B cell (primary cell): ENCODE results near the gene ZBTB17. TPM values are rescaled to one million over a fixed set of nuclear protein-coding genes. Genes with fewer than 3 reads are reported as not detected.

ENCODE experiments used
- ATAC-seq: fragments of 200-7000 bp; cut with Tn5 transposase; one replicate; pipeline ENCODE4 v1.10.0; 2021; ENCODE audit warnings: low read depth, mild to moderate bottlenecking, moderate number of reproducible peaks, moderate library complexity
- CTCF ChIA-PET: fragments of 350-600 bp; sonication (Branson Sonifier 250); formaldehyde crosslinking; loops from one replicate; lab custom pipeline; 2021; ENCODE audit warnings: antibody characterized with exemption, inconsistent platforms; lab: Charles Lee
- POLR2A ChIA-PET: fragments of 350-600 bp; sonication (Branson Sonifier 250); formaldehyde crosslinking; loops from one replicate; lab custom pipeline; 2021; ENCODE audit warnings: antibody characterized with exemption; lab: Charles Lee
- DNase-seq: peaks from one replicate; pipeline ENCODE4 v3.0.0; 2013
- H2AFZ ChIP-seq: 2 replicates; pipeline ENCODE4 v1.6.1; 2012; ENCODE audit warnings: mild to moderate bottlenecking, low read depth, low read length; ENCODE audit not compliant: insufficient read depth, poor library complexity, severe bottlenecking
- H3K27ac ChIP-seq, 2 donors: 1 replicate in 1 of 2; 2 replicates in 1 of 2; pipeline ENCODE4 v1.5.1; 2012 to 2013; ENCODE audit warnings: low read length in 2 of 2, mild to moderate bottlenecking in 2 of 2, moderate library complexity in 1 of 2
- H3K27me3 ChIP-seq, 4 experiments: fragments of 200-600 bp in 1 of 4; sonication (generic) in 1 of 4; replicated peaks in 1 of 4; 1 replicate in 2 of 4; 2 replicates in 2 of 4; pipeline versions ENCODE4 v1.6.1 to v1.7.0; 2013 to 2016; ENCODE audit warnings: low read length in 3 of 4, mild to moderate bottlenecking in 2 of 4, mixed read lengths in 1 of 4, moderate library complexity in 1 of 4; ENCODE audit not compliant: insufficient read depth in 4 of 4, control insufficient read depth in 3 of 4; ENCODE audit errors: control extremely low read depth in 1 of 4
- H3K36me3 ChIP-seq, 2 experiments: replicated peaks in 1 of 2; 1 replicate in 1 of 2; 2 replicates in 1 of 2; pipeline versions ENCODE4 v1.6.1 to v1.7.1; 2013; ENCODE audit warnings: low read length in 1 of 2; ENCODE audit not compliant: insufficient read depth in 2 of 2, control insufficient read depth in 1 of 2; ENCODE audit errors: control extremely low read depth in 1 of 2, extremely low read depth in 1 of 2
- H3K4me1 ChIP-seq, 2 donors: fragments of 200-600 bp in 1 of 2; sonication (generic) in 1 of 2; 1 replicate in 1 of 2; 2 replicates in 1 of 2; pipeline versions ENCODE4 v1.5.1 to v1.6.1; 2013 to 2017; ENCODE audit warnings: low read length in 2 of 2; ENCODE audit not compliant: control insufficient read depth in 2 of 2, insufficient read depth in 2 of 2
- H3K4me2 ChIP-seq: replicated peaks from 2 replicates; pipeline ENCODE3; 2012; ENCODE audit warnings: mild to moderate bottlenecking, low read depth, low read length; ENCODE audit not compliant: poor library complexity, severe bottlenecking
- H3K4me3 ChIP-seq, 5 experiments: fragments of 200-600 bp in 1 of 5; sonication (generic) in 1 of 5; 1 replicate in 3 of 5; 2 replicates in 2 of 5; pipeline versions ENCODE4 v1.5.1 to v1.7.0; 2011 to 2016; ENCODE audit warnings: low read length in 4 of 5, mild to moderate bottlenecking in 4 of 5, low read depth in 2 of 5, control low read depth in 1 of 5, moderate library complexity in 1 of 5; ENCODE audit not compliant: insufficient read depth in 1 of 5; ENCODE audit errors: control extremely low read depth in 1 of 5, extremely low read depth in 1 of 5
- H3K79me2 ChIP-seq: fragments of 200-600 bp; sonication (generic); one replicate; pipeline ENCODE4 v1.6.0; 2016; ENCODE audit warnings: low read length; ENCODE audit not compliant: control insufficient read depth, insufficient read depth
- H3K9ac ChIP-seq: fragments of 200-600 bp; sonication (generic); 2 replicates; pipeline ENCODE4 v1.6.1; 2017; ENCODE audit warnings: mild to moderate bottlenecking, low read length, moderate library complexity
- H3K9me3 ChIP-seq, 3 donors: one replicate each; pipeline versions ENCODE4 v1.6.1 to v1.7.1; 2013; ENCODE audit warnings: low read length in 2 of 3; ENCODE audit not compliant: control insufficient read depth in 2 of 3, insufficient read depth in 1 of 3; ENCODE audit errors: control extremely low read depth in 1 of 3
- H4K20me1 ChIP-seq: 2 replicates; pipeline ENCODE4 v1.6.0; 2012; ENCODE audit warnings: mild to moderate bottlenecking, low read length; ENCODE audit not compliant: insufficient read depth, control insufficient read depth, poor library complexity, severe bottlenecking
- H3K27ac Mint-ChIP-seq: one replicate; pipeline ENCODE4 v1.8.0; 2021; ENCODE audit warnings: mixed read lengths
- H3K27me3 Mint-ChIP-seq: one replicate; pipeline ENCODE4 v1.8.0; 2021; ENCODE audit warnings: mixed read lengths
- H3K4me1 Mint-ChIP-seq: one replicate; pipeline ENCODE4 v1.8.0; 2021; ENCODE audit warnings: mixed read lengths
- H3K4me3 Mint-ChIP-seq: one replicate; pipeline ENCODE4 v1.8.0; 2021; ENCODE audit warnings: mixed read lengths
- H3K9me3 Mint-ChIP-seq: one replicate; pipeline ENCODE4 v1.8.0; 2022; ENCODE audit warnings: mixed read lengths; ENCODE audit not compliant: insufficient read depth
- CTCF ChIP-seq: fragments of 200-600 bp; IDR thresholded peaks from one replicate; pipeline ENCODE4 v1.8.0; 2022; ENCODE audit warnings: antibody characterized with exemption, mild to moderate bottlenecking
- EZH2 ChIP-seq: IDR thresholded peaks from 2 replicates; pipeline ENCODE4 v1.6.1; 2012; ENCODE audit warnings: borderline replicate concordance, low read depth, mild to moderate bottlenecking, moderate library complexity, low read length; ENCODE audit not compliant: insufficient read depth, poor library complexity, severe bottlenecking
- WGBS: methylation state at CpG from one replicate; pipeline ENCODE4 v1.1.5; 2013; ENCODE audit warnings: missing lambda C conversion rate; ENCODE audit not compliant: insufficient coverage; 5-methylcytosine and 5-hydroxymethylcytosine counted together
- intact Hi-C: fragments of 100-400 bp; cut with micrococcal nuclease; formaldehyde crosslinking; loops from one replicate; pipeline ENCODE4 v1.10.0; 2022
- polyA plus RNA-seq: library from polyadenylated mRNA; depleted of rRNA; stranded (reverse); fragments of >200 nt; gene quantifications from 2 replicates; pipeline ENCODE4 v1.2.3, GENCODE V29; 2012
- total RNA-seq, 2 donors: library from RNA; stranded (reverse); fragments of 120-200 nt in 1 of 2; gene quantifications; 1 replicate in 1 of 2; 2 replicates in 1 of 2; pipeline versions ENCODE4 v1.2.3 to v1.2.4, GENCODE V29; 2013 to 2022

The ZBTB17 gene
- total and polyA plus RNA-seq, 2 donors (not counting 1 experiment from before 2014, with no cell fraction given) = 94.1 to 157 TPM

DNA sequence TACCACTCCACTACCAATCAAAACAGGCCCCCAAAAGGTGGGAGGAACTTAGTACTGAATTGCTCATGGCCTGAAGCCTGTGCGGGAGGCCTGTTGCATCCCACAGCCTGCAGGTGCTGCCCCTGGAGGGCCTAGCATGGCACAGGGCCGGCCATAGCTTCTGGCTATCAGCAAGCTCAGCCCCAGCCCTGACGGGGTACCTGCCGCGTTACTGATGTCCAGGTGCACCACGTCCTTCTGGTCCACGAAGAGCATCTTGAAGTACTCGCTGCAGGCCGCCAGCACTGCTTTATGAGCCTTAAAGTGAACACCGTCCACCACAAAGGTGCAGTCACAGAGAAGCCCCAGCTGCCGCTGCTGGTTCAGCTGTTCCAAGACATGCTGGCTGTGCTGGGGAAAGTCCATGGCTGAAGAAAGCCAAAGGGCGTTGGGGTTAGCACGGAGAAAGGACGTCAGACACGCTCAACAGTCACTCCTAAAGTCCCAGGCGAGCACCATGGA lies 27.8 kb downstream of the ZBTB17 start:
- no peaks in the 10 kb centered on the region for H3K9me3 ChIP-seq
- no peak overlapping the region for H3K4me3 ChIP-seq
- H4K20me1 ChIP-seq = peaks cover 53% of the 10 kb centered on the region
- Mint-ChIP-seq H3K9me3 (no peaks in the 10 kb centered on the region), H3K27ac (peak overlapping the region; percentile 97), H3K4me1 (peaks cover 57% of the 10 kb centered on the region), H3K27me3 (no peaks in the 10 kb centered on the region), H3K4me3 (peak overlapping the region; percentile 77)
- ATAC-seq = no peak
- H3K27me3 ChIP-seq = no peaks in the 10 kb centered on the region
- no peak overlapping the region for H3K9ac ChIP-seq
- H2AFZ ChIP-seq = no peak overlapping the region
- intact Hi-C loops = no loop called here
- ChIA-PET CTCF (interaction anchor here (1.0 to 1.7 kb wide), 4 partner anchors 11 to 133 kb away, joined by 3 to 7 read pairs (median 5); no protein-coding TSS in a partner anchor), POLR2A (interaction anchor here (0.5 kb wide), 1 partner anchor 368 kb away, joined by 7 read pairs; no protein-coding TSS in a partner anchor)
- DNase-seq = peak; percentile 26
- no peak for TF ChIP-seq EZH2
- TF ChIP-seq CTCF = no peak
- WGBS = 80% methylated on average over 16 of the region's 16 CpGs
- peak overlapping the region; percentile 66 for H3K4me2 ChIP-seq
- H3K4me1 ChIP-seq = peaks cover 28 to 56% of the 10 kb centered on the region in 2 donors
- H3K79me2 ChIP-seq = peaks cover 59% of the 10 kb centered on the region
- peak overlapping the region; percentile 44 to 91 for H3K27ac ChIP-seq
- peaks cover 0 to 53% of the 10 kb centered on the region in 2 experiments for H3K36me3 ChIP-seq

- Histone ChIP-seq H3K27me3 (no peaks in the 10 kb centered on the region), H3K9ac (no peak overlapping the region), H3K79me2 (peaks cover 61% of the 10 kb centered on the region), H3K9me3 (no peaks in the 10 kb centered on the region), H3K4me1 (peaks cover 28 to 56% of the 10 kb centered on the region in 2 donors), H3K27ac (peak overlapping the region; percentile 38 to 91), H4K20me1 (peaks cover 52% of the 10 kb centered on the region), H3K4me2 (peak overlapping the region; percentile 66), H2AFZ (no peak overlapping the region), H3K36me3 (peaks cover 0 to 59% of the 10 kb centered on the region in 2 experiments), H3K4me3 (no peak overlapping the region)
- ChIA-PET CTCF (interaction anchor here (1.0 to 1.7 kb wide), 3 partner anchors 14 to 132 kb away, joined by 3 to 7 read pairs (median 6); no protein-coding TSS in a partner anchor), POLR2A (no interaction called here)
- no peak for ATAC-seq
- Mint-ChIP-seq H3K4me1 (peaks cover 53% of the 10 kb centered on the region), H3K4me3 (peak overlapping the region; percentile 77), H3K9me3 (no peaks in the 10 kb centered on the region), H3K27me3 (no peaks in the 10 kb centered on the region), H3K27ac (peak overlapping the region; percentile 97)
- TF ChIP-seq EZH2 = no peak
- TF ChIP-seq CTCF = no peak
- DNase-seq = peak; percentile 9
- intact Hi-C loops = no loop called here
- WGBS = 82% methylated on average over 7 of the region's 10 CpGs
Measured at GRCh38 chr1:15947382-15948090, 28.4 kb downstream of the ZBTB17 start.
